Nucleus accumbens (tissue), 56 donors: ENCODE measurements around the gene MEA1.
"Not testable (repeated sequence)": the region's sequence is repeated elsewhere in the genome, so short reads cannot be mapped to it uniquely, and the experiment has no call there.

Experiments
- DNase-seq, 56 donors: peaks; one replicate each; lab custom pipeline; 2025; lab: John Stamatoyannopoulos, UW

The MEA1 gene

DNA sequence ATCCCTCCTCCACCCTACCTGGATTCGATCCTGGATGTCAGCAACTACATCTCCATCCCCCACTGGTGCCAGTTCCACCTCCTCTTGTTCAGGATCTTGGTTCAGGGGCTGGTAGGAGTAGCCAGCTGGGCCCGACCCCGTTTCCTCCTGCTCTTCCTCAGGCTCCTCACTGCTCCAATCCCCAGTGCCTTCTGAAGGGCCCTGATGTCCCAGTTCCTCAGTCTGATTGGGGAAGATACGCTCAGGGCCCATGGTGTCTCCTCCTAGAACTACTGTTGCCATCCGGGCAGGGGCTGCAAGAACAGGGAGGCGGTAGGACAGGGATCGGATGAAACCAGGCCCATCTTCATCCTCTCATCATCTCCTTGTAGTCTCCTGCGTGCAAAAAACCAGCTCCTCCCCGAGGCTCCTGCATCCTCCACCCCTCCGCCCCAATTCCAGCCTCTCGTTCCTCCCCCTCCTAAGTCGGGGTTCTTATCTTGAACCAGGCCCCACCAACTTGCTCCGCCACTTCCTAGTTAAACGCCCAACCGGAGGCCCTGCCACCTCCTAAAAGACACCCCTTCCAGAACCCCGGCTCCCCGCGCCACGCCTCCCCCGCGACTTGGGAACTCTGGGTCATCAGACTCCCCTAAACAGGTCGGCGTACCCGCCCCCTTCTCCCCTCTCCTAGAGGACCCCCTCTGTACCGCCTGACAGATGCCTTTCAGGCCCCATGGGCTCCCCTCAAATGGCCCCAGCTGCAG lies 476 bp downstream of the MEA1 start:
- DNase-seq: peak in 10 of 56 donors; percentile 41 to 85 (median 78)

DNA sequence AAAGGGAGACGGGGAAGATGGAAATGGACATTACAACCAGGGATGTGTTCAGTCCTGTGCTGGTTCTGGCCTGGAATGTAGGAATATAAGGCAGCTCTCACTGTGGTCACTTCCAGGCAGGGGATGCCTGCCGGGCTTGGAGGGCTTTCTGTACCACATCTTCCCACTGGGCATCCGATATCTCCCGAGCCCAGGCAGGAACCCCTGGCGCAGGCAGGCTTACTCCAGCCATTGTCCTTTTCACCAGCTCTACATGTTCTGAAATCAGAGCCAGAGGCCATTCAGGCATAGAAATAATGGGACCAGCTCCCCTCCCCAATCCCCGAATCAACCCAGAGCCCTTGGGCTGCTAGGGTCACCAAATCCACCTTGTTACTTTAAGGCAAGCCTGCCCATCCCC lies 1.4 kb downstream of the MEA1 start:
- no peak for DNase-seq

DNA sequence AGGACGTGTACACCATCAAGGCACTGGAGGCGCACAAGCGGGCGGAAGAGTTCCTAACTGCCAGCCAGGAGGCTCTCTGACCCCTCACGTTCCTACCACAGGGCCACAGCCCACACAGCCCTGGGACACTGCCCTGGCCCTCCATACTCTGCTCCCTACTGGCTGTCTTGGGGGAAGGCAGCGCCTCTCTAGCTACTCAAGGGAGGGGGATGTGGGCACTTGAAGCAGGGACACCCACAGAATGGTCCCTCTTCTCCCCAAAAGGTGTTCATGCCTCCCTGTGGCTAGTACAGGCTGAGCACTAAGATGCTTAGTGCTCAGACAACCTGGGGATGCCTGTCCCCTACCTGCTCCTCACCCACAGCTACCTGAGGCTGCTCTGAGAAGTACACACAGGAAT lies 2.5 kb downstream of the MEA1 start:
- no peak for DNase-seq

DNA sequence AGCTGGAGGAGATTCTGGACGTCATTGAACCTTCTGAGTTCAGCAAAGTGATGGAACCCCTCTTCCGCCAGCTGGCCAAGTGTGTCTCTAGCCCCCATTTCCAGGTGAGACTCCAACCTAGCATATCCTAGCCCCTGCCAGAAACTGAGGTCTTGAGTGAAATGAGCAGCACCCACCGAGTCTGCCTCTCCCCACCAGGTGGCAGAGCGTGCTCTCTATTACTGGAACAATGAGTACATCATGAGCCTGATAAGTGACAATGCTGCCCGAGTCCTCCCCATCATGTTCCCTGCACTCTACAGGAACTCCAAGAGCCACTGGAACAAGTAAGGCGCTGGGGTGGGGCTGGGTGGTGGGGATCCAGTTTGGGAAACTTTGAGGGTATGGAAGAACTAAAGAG lies 4.6 kb downstream of the MEA1 start:
- DNase-seq: peak in 11 of 56 donors; percentile 3 to 48 (median 12)

DNA sequence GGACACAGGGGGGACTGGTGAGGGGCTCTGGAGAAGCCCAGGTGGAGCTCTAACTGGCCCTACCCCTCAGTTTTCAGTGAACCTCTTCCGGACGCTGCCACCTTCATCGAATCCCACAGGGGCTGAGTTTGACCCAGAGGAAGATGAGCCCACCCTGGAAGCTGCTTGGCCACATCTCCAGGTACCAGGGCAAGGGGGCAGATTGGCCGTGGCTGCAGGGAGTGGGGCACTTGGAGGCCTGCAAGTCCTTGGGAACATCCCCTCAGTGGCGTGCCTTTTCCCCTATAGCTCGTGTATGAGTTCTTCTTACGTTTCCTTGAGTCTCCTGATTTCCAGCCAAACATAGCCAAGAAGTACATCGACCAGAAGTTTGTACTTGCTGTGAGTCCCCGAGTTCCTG lies 6.6 kb downstream of the MEA1 start:
- DNase-seq: no peak

DNA sequence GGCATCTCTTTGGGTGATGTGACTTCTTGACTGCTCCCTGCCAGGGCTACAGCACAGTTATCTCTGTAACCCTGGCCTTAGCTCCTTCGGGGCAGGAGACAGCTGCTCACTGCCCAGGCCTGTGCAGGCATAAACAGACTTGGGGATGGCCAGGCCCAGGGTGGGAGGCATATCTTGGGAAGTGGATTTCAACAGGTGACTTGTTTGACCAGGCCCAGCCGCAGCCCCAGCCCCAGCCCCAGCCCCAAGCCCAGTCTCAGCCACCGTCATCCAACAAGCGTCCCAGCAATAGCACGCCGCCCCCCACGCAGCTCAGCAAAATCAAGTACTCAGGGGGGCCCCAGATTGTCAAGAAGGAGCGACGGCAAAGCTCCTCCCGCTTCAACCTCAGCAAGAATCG lies 7.5 kb downstream of the MEA1 start:
- DNase-seq: no peak

DNA sequence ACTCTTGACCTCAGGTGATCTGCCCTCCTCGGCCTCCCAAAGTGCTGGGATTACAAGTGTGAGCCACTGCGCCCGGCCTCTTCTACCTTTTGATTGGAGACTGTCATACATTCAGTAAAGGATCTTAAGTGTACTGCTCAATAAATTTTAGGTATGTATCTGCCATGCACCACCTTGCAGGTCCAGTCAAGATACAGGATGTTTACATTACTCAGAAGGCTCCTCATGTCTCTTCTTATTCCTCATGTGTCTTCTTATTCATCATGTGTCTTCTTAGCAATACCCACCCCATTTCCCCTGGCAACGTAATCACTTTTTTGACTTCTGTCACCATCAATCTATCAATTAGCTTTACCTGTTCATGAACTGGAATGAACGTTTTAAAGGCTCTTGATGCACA lies 7.9 kb downstream of the MEA1 start:
- no peak for DNase-seq

DNA sequence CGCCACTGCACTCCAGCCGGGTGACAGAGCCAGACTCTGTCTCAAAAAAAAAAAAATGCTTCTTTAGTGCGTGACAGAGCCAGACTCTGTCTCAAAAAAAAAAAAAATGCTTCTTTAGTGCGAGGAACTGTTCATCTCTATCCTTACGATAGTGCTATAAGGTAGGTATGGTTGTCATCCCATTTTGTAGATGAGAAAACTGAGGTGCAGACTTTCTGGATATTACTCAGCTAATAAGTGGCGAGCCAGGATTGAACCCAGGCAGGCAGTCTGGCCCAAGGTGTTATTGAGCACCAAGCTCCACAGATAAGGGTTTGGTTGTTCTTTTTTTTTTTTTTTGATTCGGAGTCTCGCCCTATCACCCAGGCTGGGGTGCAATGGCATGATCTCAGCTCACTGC lies 11.9 kb downstream of the MEA1 start:
- no peak for DNase-seq

DNA sequence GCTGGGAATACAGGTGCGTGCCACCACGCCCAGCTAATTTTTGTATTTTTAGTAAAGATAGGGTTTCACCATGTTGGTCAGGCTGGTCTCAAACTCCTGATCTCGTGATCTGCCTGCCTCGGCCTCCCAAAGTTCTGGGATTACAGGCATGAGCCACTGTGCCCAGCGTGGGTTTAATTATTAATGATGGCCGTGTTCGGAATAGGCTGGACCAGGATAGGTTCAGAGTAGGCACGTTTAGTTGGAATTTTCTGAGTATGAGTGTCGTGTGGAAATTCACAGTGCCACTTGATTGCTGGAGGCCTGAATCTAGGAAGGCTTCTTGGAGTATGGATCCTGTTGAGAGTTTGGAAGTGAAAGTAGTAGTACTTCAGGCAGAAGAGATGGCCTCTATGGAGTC lies 15.5 kb downstream of the MEA1 start:
- DNase-seq: not testable (repeated sequence)

DNA sequence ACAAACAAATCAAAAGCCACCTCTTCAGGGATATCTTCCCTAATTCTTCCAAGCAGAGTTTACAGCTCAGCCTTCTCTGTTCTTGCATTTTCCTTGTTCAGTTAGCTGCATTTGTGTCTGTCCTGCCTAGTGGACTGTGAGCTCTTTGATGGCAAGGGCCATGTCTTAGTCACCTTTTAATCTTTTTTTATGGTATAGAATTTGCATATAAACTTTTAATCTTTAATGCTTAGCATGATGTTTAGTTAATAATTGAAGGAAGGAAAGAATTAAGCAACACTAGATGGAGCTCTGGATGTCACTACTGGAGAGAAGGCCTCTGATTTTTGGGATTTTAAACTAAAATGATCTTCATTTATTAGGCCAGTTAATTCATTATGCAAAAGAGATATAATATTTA lies 17.2 kb downstream of the MEA1 start:
- DNase-seq: no peak

DNA sequence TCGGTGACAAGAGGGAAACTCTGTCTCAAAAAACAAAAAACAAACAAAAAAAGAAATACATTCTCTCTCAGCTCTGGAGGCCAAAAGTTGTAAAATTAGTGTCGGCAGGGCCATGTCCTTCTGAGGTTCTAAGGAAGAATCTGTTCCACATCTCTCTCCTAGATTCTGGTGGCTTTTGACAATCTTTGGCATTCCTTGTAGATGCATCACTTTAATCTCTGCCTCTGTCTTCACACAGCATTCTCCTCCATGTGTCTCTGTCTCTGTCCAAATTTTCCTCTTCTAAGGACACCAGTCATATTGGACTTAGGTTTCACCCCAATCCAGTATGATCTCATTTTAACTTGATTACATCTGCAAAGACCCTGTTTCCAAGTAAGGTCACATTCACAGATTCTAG lies 20.3 kb downstream of the MEA1 start:
- DNase-seq: no peak

DNA sequence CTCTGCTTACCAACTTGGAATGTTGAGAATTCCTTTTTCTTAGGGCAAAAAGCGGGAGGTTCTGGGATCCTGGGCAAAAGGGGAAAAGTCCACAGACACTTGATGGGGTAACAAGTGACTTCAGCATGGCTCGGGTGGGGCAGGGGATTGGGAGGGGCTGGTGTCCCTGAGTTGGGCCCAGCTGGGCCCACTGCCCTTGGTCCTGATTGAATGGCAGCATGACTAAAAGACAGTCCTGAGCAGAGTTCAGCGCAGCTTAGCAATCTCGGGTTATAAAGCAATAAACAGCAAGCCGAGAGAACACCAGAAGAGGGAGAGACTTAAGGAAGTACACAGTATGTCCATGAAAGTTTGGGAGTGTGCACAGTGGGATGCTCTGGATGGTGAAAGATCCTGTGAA lies 23.8 kb downstream of the MEA1 start:
- DNase-seq: no peak

DNA sequence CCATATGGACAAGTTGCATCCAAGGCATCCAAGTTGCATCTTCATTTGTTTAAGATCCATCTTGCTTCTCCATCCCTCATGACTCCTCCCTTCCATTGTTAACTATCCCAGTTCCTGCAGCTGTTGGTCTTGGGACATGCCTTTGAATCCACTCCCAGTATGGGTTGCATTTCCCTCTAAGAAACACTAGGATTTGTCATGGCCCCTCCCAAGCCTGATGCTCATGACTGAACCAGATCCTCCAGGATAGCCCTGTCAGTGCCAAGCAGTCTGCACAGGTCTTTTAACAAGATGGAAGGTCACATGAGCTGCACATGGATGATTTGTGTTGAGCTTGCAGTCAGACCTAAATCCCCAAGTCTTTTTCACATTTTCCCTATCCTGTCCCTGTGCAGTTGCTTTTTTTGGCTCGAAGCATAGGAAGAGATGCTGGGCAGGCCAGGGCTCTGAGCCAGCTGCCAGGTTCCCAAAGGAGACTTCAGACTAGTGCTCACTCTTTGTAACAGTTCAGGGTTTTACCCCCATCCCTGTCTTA lies 25.2 kb downstream of the MEA1 start:
- DNase-seq: no peak

DNA sequence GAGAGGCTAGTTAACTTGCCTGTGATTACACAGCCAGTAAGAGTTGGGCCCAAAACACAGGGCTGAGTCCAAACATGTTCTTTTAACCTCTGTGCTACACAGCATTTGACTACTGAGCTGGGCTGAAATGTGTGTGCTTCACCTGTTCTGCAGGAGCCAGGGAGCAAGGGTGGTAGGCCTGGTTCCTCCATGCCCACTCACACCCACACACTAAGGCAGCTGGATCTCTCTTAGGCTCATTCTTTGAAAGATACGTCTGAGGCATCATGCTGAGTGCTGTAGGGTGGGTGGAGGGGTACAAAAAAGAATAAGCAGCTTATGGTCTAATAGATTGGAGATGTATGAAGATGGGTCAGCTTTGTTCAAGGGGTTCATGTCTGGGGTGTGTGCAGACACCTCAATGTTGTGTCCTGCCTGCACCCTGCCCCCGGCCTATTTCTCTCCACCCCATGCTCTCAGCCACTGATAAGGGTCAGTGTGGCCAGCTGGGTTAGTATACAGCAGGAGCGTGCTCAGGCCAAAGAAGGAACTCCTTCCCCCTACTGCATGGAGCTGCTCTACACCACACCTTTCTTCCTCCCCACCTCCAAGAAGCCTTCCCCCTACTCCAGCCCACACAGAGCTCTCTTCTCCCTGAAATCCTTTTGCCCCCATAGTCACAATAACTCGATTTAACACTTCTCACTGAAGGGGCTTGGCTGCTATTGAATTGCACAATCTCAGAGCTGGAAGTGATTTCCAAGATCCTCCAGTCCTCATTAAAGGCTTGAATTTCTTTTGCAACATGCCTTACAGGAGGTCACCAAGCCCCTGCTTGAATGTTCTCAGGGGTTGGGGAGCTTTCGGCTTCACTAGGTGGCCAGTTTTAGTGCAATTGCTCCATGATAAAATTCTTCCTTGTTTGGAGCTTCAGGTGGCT lies 26.0 kb downstream of the MEA1 start:
- peak in 3 of 56 donors; percentile 3 to 18 (median 16) for DNase-seq

DNA sequence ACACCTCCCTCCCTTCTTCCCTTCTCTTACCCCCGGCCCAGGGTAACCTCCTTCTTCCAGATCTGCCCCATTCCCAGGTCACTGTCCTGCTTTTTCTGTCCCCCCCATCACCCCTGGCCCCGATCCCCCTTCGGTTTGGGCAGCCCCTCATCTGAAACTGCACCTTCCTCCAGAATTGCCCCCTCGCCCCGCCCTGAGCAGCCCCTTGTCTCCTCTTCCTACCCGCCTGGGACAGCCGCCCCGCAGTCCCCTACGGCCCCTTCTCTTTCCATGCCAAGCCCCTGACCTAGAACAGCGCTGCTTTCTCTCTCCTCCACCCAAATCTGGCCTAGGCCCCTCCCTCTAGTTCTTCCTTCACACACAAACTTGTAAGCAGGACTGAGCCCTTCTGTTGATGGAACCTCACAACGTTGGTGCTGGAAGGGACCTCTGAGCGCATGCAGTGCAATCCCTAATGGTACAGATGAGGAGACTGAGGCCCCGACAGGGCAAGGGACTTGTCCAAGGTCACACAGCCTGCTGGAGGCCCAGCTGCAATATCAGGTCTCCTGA lies 28.7 kb downstream of the MEA1 start:
- DNase-seq: peak in 1 of 56 donors; percentile 19

DNA sequence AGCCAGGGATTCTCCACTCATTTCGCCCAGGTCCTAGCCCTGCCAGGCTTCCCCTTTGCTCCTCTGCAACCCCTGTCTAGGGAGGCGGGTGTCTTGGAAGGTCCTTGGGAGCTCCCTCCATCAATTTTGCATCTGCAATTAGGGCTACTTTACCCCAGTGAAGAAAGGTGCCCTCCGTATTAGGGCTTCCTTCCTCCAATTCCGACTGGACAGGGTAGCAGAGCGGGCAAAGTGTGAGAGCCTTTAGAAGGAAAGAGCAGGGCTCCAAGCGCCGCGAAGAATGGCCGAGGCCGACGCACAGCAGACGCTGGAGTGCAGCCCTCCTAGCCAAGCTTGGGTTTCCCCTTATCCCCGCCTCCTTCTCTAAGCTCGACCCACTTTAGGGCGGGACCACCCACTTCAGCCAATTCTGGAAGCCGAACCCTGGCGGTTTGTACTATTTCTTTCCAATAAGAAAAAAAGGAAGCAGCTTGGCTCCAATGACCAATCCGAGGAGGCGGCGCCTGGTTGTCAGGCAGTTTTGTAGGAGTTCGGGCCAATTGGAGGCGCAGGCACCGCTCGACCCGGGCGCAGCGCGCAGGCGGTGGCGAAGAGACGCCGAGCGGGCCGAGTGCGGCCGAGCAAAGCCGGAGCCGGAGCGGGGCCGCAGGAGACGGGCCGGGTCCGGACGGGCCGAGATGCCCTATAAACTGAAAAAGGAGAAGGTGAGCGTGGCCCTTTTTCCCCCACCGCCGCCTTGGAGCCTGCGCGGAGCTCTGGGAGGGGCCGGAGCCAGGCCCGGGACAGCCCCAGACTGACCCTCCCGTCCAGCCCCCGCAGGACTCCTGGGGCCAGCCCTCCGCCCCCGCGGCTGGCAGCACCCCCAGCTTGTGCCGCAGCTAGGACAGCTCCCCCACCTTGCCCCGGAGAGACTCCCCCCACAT lies 29.5 kb downstream of the MEA1 start, which contains the start of gene PPP2R5D:
Gene PPP2R5D, plus strand, starts transcription at position 570 of the 923 bp plus-strand sequence. Its CDS starts 108 bp downstream, at position 678.
- peak; percentile 56 to 99 (median 96) for DNase-seq

DNA sequence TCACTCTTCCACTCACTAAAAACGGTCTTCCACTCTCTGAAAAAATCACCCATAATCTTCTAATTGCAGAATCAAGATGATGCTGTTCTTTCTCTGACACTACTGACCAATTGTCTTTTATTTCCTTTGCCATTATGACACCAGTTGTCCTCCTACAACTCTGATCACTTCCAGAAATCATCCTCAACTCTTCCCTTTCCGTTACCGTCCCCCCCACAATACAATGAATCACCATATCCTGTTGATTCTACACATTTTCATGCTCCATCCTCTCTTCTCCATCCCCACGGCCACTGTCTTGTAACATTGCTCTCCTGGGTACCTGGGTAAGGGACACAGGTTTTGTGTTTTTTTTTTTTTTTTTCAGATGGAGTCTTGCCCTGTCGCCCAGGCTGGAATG lies 31.9 kb downstream of the MEA1 start:
- no peak for DNase-seq

DNA sequence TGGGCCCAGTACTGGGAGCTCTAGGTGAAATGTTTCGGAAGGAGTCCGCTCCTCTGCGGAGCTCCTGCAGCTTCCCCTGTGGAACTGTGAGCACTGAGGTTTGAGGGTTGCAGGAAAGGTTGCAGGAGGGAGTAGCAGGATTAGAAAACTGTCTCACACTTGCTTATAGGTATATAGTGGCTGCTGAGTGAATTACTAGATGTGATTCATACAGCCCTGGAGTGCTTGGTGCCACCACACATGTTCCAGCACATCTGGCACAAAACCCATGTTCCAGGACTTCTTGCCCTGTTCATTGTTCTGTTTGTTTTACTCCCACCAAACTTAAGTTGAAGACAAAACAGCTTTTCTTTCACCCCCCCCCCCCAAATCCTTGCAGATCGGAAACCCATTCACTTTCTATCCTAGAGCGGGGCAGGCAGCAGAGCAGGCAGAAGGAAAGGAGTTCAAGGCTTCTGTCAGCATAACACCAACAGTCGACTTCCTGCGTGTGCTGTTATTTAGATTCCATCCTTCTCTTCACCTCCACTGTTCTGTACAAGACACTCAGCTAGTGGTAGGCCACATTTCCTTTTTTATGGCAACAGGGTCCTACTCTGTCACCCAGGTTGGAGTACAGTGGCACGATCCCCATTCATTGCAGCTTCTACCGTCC lies 34.1 kb downstream of the MEA1 start:
- DNase-seq: peak in 1 of 56 donors; percentile 59

DNA sequence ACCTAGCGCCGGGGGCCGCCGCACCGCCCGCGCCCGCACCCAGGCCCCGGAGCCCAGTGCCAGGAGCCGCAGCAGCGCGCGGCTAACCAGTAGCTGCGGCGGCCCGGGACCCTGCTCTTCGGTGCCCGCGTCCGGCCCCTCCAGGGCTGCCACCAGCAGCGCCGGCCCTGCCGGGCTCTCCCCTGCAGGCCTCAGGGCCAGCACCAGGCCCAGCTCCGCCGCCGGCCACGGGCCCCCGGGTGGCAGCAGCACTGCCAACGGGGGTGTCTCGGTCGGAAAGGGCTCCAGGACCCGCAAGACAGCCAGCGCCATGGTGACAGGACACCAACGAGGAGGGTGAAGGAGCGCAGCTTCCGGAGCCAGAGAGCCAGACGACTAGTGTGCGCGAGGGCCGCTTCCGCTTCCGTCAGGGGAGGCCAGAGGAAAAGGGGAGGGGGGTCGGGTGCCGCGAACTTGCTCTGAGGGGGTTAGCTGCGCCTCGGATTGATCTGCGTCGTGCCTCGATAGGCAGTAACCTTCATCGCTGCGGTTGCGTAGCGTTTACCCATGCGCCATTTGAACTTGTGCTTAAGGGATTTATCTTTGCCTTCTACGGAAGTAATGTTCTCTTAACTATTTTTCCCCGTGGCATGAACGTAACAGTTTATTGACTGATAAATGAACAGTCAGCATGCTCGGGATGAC lies 34.8 kb downstream of the MEA1 start, which contains the start of gene PEX6:
Gene PEX6, minus strand, starts transcription at position 343 of the 684 bp plus-strand sequence. Its CDS starts 31 bp downstream, at position 312.
- peak; percentile 15 to 96 (median 80) for DNase-seq
